ENCODE measurements around the gene STAT3. TPM values are rescaled to one million over a fixed set of nuclear protein-coding genes. Genes with fewer than 3 reads are reported as not detected.
A peak's percentile ranks its signal among the peaks of the same experiment; 100 is the strongest.

Gene STAT3
- total RNA-seq, 1 experiment from 2014 or later: 61.0 TPM

- Histone ChIP-seq H3K9ac (ENCODE audit: low read length) (0 out of 2 replicates have a peak overlapping the region, but pooled peaks have one; percentile 75), H3K4me1 (ENCODE audit: control insufficient read depth in 1 of 2, insufficient read depth in 2 of 2, low read length in 2 of 2) (peaks cover 13 to 20% of the 10 kb centered on the region in 2 experiments), H2AFZ (ENCODE audit: low read depth, low read length, poor library complexity, severe bottlenecking) (no peak overlapping the region), H3K4me3 (replicated peaks in 1 of 2; ENCODE audit: low read depth in 1 of 2, low read length in 2 of 2) (no peak overlapping the region), H3K27ac (ENCODE audit: low read depth, low read length) (no peak overlapping the region; the same call in 1 of the 2 replicates), H4K20me1 (ENCODE audit: insufficient read depth) (no peaks in the 10 kb centered on the region), H3K4me2 (ENCODE audit: low read length) (peak overlapping the region; percentile 95), H3K36me3 (ENCODE audit: control insufficient read depth in 1 of 2, insufficient read depth in 2 of 2, low read length in 2 of 2) (no peaks in the 10 kb centered on the region), H3K79me2 (ENCODE audit: insufficient read depth, low read length) (peaks cover 29% of the 10 kb centered on the region; the same call in 1 of the 2 replicates), H3K27me3 (ENCODE audit: insufficient read depth, low read length) (0 out of 2 replicates have a peak, but pooled peaks cover 5% of the 10 kb centered on the region), H3K9me2 (ENCODE audit: insufficient read depth) (no peaks in the 10 kb centered on the region), H3K9me3 (ENCODE audit: control insufficient read depth in 1 of 2, insufficient read depth in 1 of 2, low read depth in 1 of 2, low read length in 2 of 2) (no peaks in the 10 kb centered on the region)
- DNase-seq (ENCODE audit: low read depth, low spot score) (no peak), ATAC-seq (no peak)
- BruUV-seq (replicated peaks): no TSS peak
- POLR2A ChIA-PET: interaction anchor here (0.7 to 0.9 kb wide), 2 partner anchors 10 to 146 kb away, joined by 3 read pairs; partner anchors contain the start of gene CAVIN1
- RAD21 ChIA-PET (ENCODE audit: low non-redundant PET in 1 of 2, low total read pairs in 2 of 2, uncharacterized antibody in 2 of 2, unreplicated experiment in 2 of 2): interaction anchor here in 1 of 2 experiments (1.3 kb wide), 1 partner anchor 55 kb away, joined by 3 read pairs; no protein-coding TSS in a partner anchor
- intact Hi-C loops (cut with micrococcal nuclease): no loop called here
- TF ChIP-seq SRF (IDR thresholded peaks at IDR 0.05; ENCODE audit: low read depth) (no peak), FOSL1 (IDR thresholded peaks at IDR 0.05; ENCODE audit: low read depth) (no peak), SIN3A (IDR thresholded peaks at IDR 0.05; ENCODE audit: low read depth) (no peak), JUND (IDR thresholded peaks at IDR 0.05) (no peak), REST (IDR thresholded peaks at IDR 0.05; ENCODE audit: low read depth) (no peak), POLR2AphosphoS5 (IDR thresholded peaks at IDR 0.05; ENCODE audit: low read depth, low read length) (no peak), RAD21 (IDR thresholded peaks at IDR 0.05; ENCODE audit: low read depth) (no peak), SP1 (IDR thresholded peaks at IDR 0.05; ENCODE audit: low read depth) (no peak), TCF7L2 (IDR thresholded peaks at IDR 0.05; ENCODE audit: borderline replicate concordance, extremely low read depth, insufficient read depth, insufficient read length) (no peak), EZH2 (IDR thresholded peaks at IDR 0.05) (no peak), CBX3 (IDR thresholded peaks at IDR 0.05; ENCODE audit: low read depth) (no peak), EGR1 (IDR thresholded peaks at IDR 0.05; ENCODE audit: low read depth) (no peak), MAX (IDR thresholded peaks at IDR 0.05) (no peak), YY1 (IDR thresholded peaks at IDR 0.05; ENCODE audit: extremely low read depth, insufficient replicate concordance, low read depth, low read length) (no peak), CEBPB (IDR thresholded peaks at IDR 0.05; ENCODE audit: low read depth) (no peak), ZNF274 (IDR thresholded peaks at IDR 0.05; ENCODE audit: low read depth, low read length) (no peak)
- TF ChIP-seq, protein P1, sequence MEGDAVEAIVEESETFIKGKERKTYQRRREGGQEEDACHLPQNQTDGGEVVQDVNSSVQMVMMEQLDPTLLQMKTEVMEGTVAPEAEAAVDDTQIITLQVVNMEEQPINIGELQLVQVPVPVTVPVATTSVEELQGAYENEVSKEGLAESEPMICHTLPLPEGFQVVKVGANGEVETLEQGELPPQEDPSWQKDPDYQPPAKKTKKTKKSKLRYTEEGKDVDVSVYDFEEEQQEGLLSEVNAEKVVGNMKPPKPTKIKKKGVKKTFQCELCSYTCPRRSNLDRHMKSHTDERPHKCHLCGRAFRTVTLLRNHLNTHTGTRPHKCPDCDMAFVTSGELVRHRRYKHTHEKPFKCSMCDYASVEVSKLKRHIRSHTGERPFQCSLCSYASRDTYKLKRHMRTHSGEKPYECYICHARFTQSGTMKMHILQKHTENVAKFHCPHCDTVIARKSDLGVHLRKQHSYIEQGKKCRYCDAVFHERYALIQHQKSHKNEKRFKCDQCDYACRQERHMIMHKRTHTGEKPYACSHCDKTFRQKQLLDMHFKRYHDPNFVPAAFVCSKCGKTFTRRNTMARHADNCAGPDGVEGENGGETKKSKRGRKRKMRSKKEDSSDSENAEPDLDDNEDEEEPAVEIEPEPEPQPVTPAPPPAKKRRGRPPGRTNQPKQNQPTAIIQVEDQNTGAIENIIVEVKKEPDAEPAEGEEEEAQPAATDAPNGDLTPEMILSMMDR (IDR thresholded peaks at IDR 0.05 in 2 of 3, conservative IDR thresholded peaks at IDR 0.05 in 1 of 3; ENCODE audit: borderline replicate concordance in 1 of 3, insufficient read depth in 1 of 3, low read depth in 2 of 3, low read length in 2 of 3): no peak
- TF ChIP-seq, protein P2, sequence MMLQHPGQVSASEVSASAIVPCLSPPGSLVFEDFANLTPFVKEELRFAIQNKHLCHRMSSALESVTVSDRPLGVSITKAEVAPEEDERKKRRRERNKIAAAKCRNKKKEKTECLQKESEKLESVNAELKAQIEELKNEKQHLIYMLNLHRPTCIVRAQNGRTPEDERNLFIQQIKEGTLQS (IDR thresholded peaks at IDR 0.05): no peak
- CTCF ChIA-PET: interaction anchor here (0.6 kb wide), 1 partner anchor 43 kb away, joined by 5 read pairs; no protein-coding TSS in a partner anchor
Observed at GRCh38 chr17:42277342-42277712, 110.9 kb downstream of the STAT3 start.
